IPS-11a (cell line): Measurements from ENCODE around the gene NXN.
"Not testable (repeated sequence)": the region's sequence is repeated elsewhere in the genome, so short reads cannot be mapped to it uniquely, and the experiment has no call there.

ENCODE experiments used
- H3K4me3 ChIP-seq: one replicate; pipeline ENCODE4 v1.5.1; 2013; ENCODE audit warnings: low read depth, low read length, control low read depth

Gene NXN

GRCh38 chr17:896953-897661 lies 82.5 kb downstream of the NXN start:
- no peak overlapping the region for H3K4me3 ChIP-seq

GRCh38 chr17:896454-896853 lies 83.1 kb downstream of the NXN start:
- H3K4me3 ChIP-seq: no peak overlapping the region

GRCh38 chr17:892958-893357 lies 86.6 kb downstream of the NXN start:
- no peak overlapping the region for H3K4me3 ChIP-seq

- no peak overlapping the region for H3K4me3 ChIP-seq
These were observed 90.6 kb downstream of the NXN start for GRCh38 chr17:888998-889441.

GRCh38 chr17:887551-888209 lies 91.9 kb downstream of the NXN start:
- H3K4me3 ChIP-seq: no peak overlapping the region

- H3K4me3 ChIP-seq: no peak overlapping the region
These were observed 93.5 kb downstream of the NXN start for GRCh38 chr17:885971-886571.

- no peak overlapping the region for H3K4me3 ChIP-seq
These were observed 96.0 kb downstream of the NXN start for GRCh38 chr17:883586-883962.

GRCh38 chr17:882827-883585 lies 96.6 kb downstream of the NXN start:
- H3K4me3 ChIP-seq: no peak overlapping the region

GRCh38 chr17:881778-882177 lies 97.8 kb downstream of the NXN start:
- H3K4me3 ChIP-seq: no peak overlapping the region

GRCh38 chr17:880443-881269 lies 98.9 kb downstream of the NXN start:
- H3K4me3 ChIP-seq: no peak overlapping the region

- no peak overlapping the region for H3K4me3 ChIP-seq
These were observed 99.8 kb downstream of the NXN start for GRCh38 chr17:879546-880442.

- H3K4me3 ChIP-seq: no peak overlapping the region
These were observed 101.9 kb downstream of the NXN start for GRCh38 chr17:877630-878029.

GRCh38 chr17:876272-876671 lies 103.3 kb downstream of the NXN start:
- no peak overlapping the region for H3K4me3 ChIP-seq

- not testable (repeated sequence) for H3K4me3 ChIP-seq
These were observed 105.0 kb downstream of the NXN start for GRCh38 chr17:874590-874989.

- H3K4me3 ChIP-seq: no peak overlapping the region
These were observed 106.7 kb downstream of the NXN start for GRCh38 chr17:872855-873254.

- no peak overlapping the region for H3K4me3 ChIP-seq
These were observed 107.6 kb downstream of the NXN start for GRCh38 chr17:871751-872519.

GRCh38 chr17:869567-870525 lies 109.7 kb downstream of the NXN start:
- H3K4me3 ChIP-seq: no peak overlapping the region

- no peak overlapping the region for H3K4me3 ChIP-seq
These were observed 110.5 kb downstream of the NXN start for GRCh38 chr17:869086-869485.
